H9 (cell line): ENCODE measurements around the gene ALMS1. TPM values are rescaled to one million over a fixed set of nuclear protein-coding genes. Genes with fewer than 3 reads are reported as not detected.

ENCODE experiments used
- DNase-seq: peaks from one replicate; pipeline ENCODE4 v3.0.0-alpha.2; 2017
- H2AFZ ChIP-seq: one replicate; pipeline ENCODE4 v1.6.1; 2013; ENCODE audit warnings: mild to moderate bottlenecking, low read length, control low read depth, moderate library complexity
- H2AK5ac ChIP-seq: 2 replicates; pipeline ENCODE4 v1.6.1; 2013; ENCODE audit warnings: low read length, control low read depth, mixed read lengths; ENCODE audit not compliant: insufficient read length
- H2BK120ac ChIP-seq: one replicate; pipeline ENCODE4 v1.6.1; 2013; ENCODE audit warnings: low read depth, mild to moderate bottlenecking, low read length, control low read depth, inconsistent platforms; ENCODE audit not compliant: poor library complexity, severe bottlenecking
- H2BK12ac ChIP-seq: 2 replicates; pipeline ENCODE4 v1.6.1; 2013; ENCODE audit warnings: low read length, control low read depth, mixed read lengths, low read depth; ENCODE audit not compliant: insufficient read length
- H2BK15ac ChIP-seq: 2 replicates; pipeline ENCODE4 v1.6.1; 2013; ENCODE audit warnings: low read depth, low read length, control low read depth
- H2BK20ac ChIP-seq: one replicate; pipeline ENCODE4 v1.6.1; 2013; ENCODE audit warnings: low read depth, mild to moderate bottlenecking, low read length, control low read depth, inconsistent platforms; ENCODE audit not compliant: poor library complexity, severe bottlenecking
- H2BK5ac ChIP-seq: 2 replicates; pipeline ENCODE4 v1.6.1; 2013; ENCODE audit warnings: low read length, control low read depth, mixed read lengths; ENCODE audit not compliant: insufficient read length
- H3K14ac ChIP-seq: 2 replicates; pipeline ENCODE4 v1.6.1; 2013; ENCODE audit warnings: low read length, control low read depth; ENCODE audit not compliant: insufficient read depth
- H3K18ac ChIP-seq: 2 replicates; pipeline ENCODE4 v1.6.1; 2013; ENCODE audit warnings: low read depth, mild to moderate bottlenecking, mixed read lengths, low read length, control low read depth; ENCODE audit not compliant: insufficient read length
- H3K23ac ChIP-seq: 2 replicates; pipeline ENCODE4 v1.6.1; 2013; ENCODE audit warnings: low read length, control low read depth, mixed read lengths, low read depth; ENCODE audit not compliant: insufficient read length
- H3K23me2 ChIP-seq: 2 replicates; pipeline ENCODE4 v1.6.1; 2013; ENCODE audit warnings: low read depth, mild to moderate bottlenecking, mixed read lengths, low read length, control low read depth; ENCODE audit not compliant: insufficient read length, poor library complexity, severe bottlenecking
- H3K27ac ChIP-seq: 2 replicates; pipeline ENCODE4 v1.5.1; 2013; ENCODE audit warnings: low read length, control low read depth, mixed read lengths, low read depth; ENCODE audit not compliant: insufficient read length
- H3K27me3 ChIP-seq: 2 replicates; pipeline ENCODE4 v1.6.1; 2013; ENCODE audit warnings: low read length, control low read depth, inconsistent platforms; ENCODE audit not compliant: insufficient read depth
- H3K4ac ChIP-seq: 2 replicates; pipeline ENCODE4 v1.6.1; 2013; ENCODE audit warnings: low read depth, mild to moderate bottlenecking, control low read depth, inconsistent platforms, low read length, moderate library complexity
- H3K4me1 ChIP-seq: 2 replicates; pipeline ENCODE4 v1.6.1; 2013; ENCODE audit warnings: low read length, control low read depth, inconsistent platforms; ENCODE audit not compliant: insufficient read depth
- H3K4me2 ChIP-seq: 2 replicates; pipeline ENCODE4 v1.6.1; 2013; ENCODE audit warnings: low read length, control low read depth, mixed read lengths; ENCODE audit not compliant: insufficient read length, insufficient read depth
- H3K56ac ChIP-seq: 2 replicates; pipeline ENCODE4 v1.6.1; 2013; ENCODE audit warnings: low read depth, mild to moderate bottlenecking, mixed read lengths, low read length, control low read depth; ENCODE audit not compliant: insufficient read length
- H3K79me1 ChIP-seq: 2 replicates; pipeline ENCODE4 v1.6.1; 2013; ENCODE audit warnings: low read depth, mild to moderate bottlenecking, moderate library complexity, low read length, control low read depth, inconsistent platforms; ENCODE audit not compliant: insufficient read depth, poor library complexity, severe bottlenecking
- H3K79me2 ChIP-seq: 2 replicates; pipeline ENCODE4 v1.6.1; 2013; ENCODE audit warnings: low read length, control low read depth, inconsistent platforms; ENCODE audit not compliant: insufficient read depth
- H3K9ac ChIP-seq: 2 replicates; pipeline ENCODE4 v1.6.1; 2013; ENCODE audit warnings: low read length, control low read depth, mixed read lengths; ENCODE audit not compliant: insufficient read length; ENCODE audit errors: extremely low read depth
- H3K9me3 ChIP-seq: one replicate; pipeline ENCODE4 v1.6.1; 2013; ENCODE audit warnings: low read depth, low read length, inconsistent platforms; ENCODE audit not compliant: control insufficient read depth
- H3T11ph ChIP-seq: one replicate; pipeline ENCODE4 v1.6.1; 2013; ENCODE audit warnings: mild to moderate bottlenecking, low read length, control low read depth, inconsistent platforms
- H4K20me1 ChIP-seq: one replicate; pipeline ENCODE4 v1.6.1; 2013; ENCODE audit not compliant: control insufficient read depth, insufficient read length, insufficient read depth
- H4K5ac ChIP-seq: 2 replicates; pipeline ENCODE4 v1.6.1; 2013; ENCODE audit warnings: low read depth, mild to moderate bottlenecking, mixed read lengths, low read length, control low read depth; ENCODE audit not compliant: insufficient read length
- H4K8ac ChIP-seq: replicated peaks from 2 replicates; pipeline ENCODE4 v1.6.1; 2013; ENCODE audit warnings: low read length, control low read depth, mixed read lengths, low read depth; ENCODE audit not compliant: insufficient read length
- H4K91ac ChIP-seq: 2 replicates; pipeline ENCODE4 v1.6.1; 2013; ENCODE audit warnings: low read depth, mild to moderate bottlenecking, moderate library complexity, mixed read lengths, low read length, control low read depth; ENCODE audit not compliant: insufficient read length
- H3K27ac Mint-ChIP-seq, 3 experiments: 2 replicates in 2 of 3; 3 replicates in 1 of 3; pipeline ENCODE4 v1.8.0; 2020 to 2021; ENCODE audit warnings: mixed read lengths in 3 of 3, mild to moderate bottlenecking in 1 of 3, moderate library complexity in 1 of 3
- H3K27me3 Mint-ChIP-seq: 2 replicates; pipeline ENCODE4 v1.8.0; 2021; ENCODE audit warnings: low read depth, mild to moderate bottlenecking, moderate library complexity, mixed read lengths
- H3K36me3 Mint-ChIP-seq, 3 experiments: 2 replicates in 2 of 3; 3 replicates in 1 of 3; pipeline ENCODE4 v1.8.0; 2020 to 2021; ENCODE audit warnings: low read depth in 3 of 3, mixed read lengths in 3 of 3; ENCODE audit not compliant: insufficient read depth in 1 of 3
- H3K4me1 Mint-ChIP-seq, 2 experiments: 2 replicates each; pipeline ENCODE4 v1.8.0; 2020; ENCODE audit warnings: mixed read lengths in 2 of 2
- H3K4me3 Mint-ChIP-seq, 2 experiments: 2 replicates in 1 of 2; 3 replicates in 1 of 2; pipeline ENCODE4 v1.8.0; 2020 to 2021; ENCODE audit warnings: mild to moderate bottlenecking in 2 of 2, mixed read lengths in 2 of 2, moderate library complexity in 1 of 2
- H3K9me3 Mint-ChIP-seq, 2 experiments: 2 replicates in 1 of 2; 3 replicates in 1 of 2; pipeline ENCODE4 v1.8.0; 2020; ENCODE audit warnings: mild to moderate bottlenecking in 2 of 2, mixed read lengths in 2 of 2, moderate library complexity in 1 of 2
- WGBS: extraction: QIAGEN DNeasy Blood & Tissue Kit; methylation state at CpG from one replicate; pipeline ENCODE4 v1.1.7; 2013; ENCODE audit warnings: missing lambda C conversion rate, low lambda C conversion rate, mixed read lengths; ENCODE audit not compliant: insufficient read length; ENCODE audit errors: extremely low coverage; 5-methylcytosine and 5-hydroxymethylcytosine counted together
- total RNA-seq: library from RNA; stranded (reverse); gene quantifications from 2 replicates; pipeline ENCODE4 v1.2.1, GENCODE V29; 2021
- TF ChIP-seq, protein P1 (sequence below): fragments of 200-600 bp; sonication (generic); conservative IDR thresholded peaks from 3 replicates; pipeline ENCODE4 v1.8.0; 2021; ENCODE audit warnings: antibody characterized with exemption, mild to moderate bottlenecking

Gene ALMS1
- total RNA-seq, 1 experiment from 2014 or later: 36.2 TPM

DNA sequence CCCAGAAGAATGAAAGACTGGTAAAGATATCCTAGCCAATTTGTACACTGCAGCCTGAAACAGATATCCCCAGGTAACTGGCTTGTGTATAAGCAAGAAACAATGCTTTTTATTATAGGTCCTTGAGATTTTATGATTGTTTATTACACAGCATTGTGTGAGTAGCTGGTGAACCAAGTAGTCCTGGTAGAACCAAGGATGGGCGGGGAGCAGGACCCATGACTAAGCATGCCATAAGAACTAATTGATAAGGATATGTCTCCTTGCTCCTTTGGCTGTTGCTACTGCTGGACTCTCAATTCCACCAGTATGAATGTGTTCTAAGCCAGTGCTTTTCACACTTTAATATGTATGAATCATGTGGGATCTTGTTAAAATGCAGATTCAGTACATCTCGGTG is 12.3 kb upstream of the ALMS1 start:
- Histone ChIP-seq H3K79me2 (no peaks in the 10 kb centered on the region), H2AK5ac (no peak overlapping the region), H3K27me3 (no peaks in the 10 kb centered on the region; the same call in 1 of the 2 replicates), H2BK12ac (no peak overlapping the region), H3T11ph (no peak overlapping the region), H2BK120ac (no peak overlapping the region), H4K5ac (no peak overlapping the region), H2BK5ac (no peak overlapping the region), H3K4me2 (no peak overlapping the region), H3K23ac (no peak overlapping the region), H2BK20ac (no peak overlapping the region), H3K9ac (no peak overlapping the region), H3K79me1 (no peaks in the 10 kb centered on the region), H3K56ac (no peak overlapping the region), H2BK15ac (no peak overlapping the region), H3K14ac (no peak overlapping the region), H3K4ac (no peak overlapping the region), H3K27ac (no peak overlapping the region), H4K91ac (no peak overlapping the region), H3K4me1 (no peaks in the 10 kb centered on the region), H4K20me1 (no peaks in the 10 kb centered on the region), H3K18ac (no peak overlapping the region), H4K8ac (no peak overlapping the region), H3K9me3 (no peaks in the 10 kb centered on the region), H2AFZ (no peak overlapping the region), H3K23me2 (no peaks in the 10 kb centered on the region)
- H3K9me3 Mint-ChIP-seq: no peaks in the 10 kb centered on the region
- no peak overlapping the region for H3K4me3 Mint-ChIP-seq
- WGBS: no CpG with 5 or more reads among the region's 2 CpGs
- no peak overlapping the region for H3K27ac Mint-ChIP-seq
- TF ChIP-seq, protein P1, sequence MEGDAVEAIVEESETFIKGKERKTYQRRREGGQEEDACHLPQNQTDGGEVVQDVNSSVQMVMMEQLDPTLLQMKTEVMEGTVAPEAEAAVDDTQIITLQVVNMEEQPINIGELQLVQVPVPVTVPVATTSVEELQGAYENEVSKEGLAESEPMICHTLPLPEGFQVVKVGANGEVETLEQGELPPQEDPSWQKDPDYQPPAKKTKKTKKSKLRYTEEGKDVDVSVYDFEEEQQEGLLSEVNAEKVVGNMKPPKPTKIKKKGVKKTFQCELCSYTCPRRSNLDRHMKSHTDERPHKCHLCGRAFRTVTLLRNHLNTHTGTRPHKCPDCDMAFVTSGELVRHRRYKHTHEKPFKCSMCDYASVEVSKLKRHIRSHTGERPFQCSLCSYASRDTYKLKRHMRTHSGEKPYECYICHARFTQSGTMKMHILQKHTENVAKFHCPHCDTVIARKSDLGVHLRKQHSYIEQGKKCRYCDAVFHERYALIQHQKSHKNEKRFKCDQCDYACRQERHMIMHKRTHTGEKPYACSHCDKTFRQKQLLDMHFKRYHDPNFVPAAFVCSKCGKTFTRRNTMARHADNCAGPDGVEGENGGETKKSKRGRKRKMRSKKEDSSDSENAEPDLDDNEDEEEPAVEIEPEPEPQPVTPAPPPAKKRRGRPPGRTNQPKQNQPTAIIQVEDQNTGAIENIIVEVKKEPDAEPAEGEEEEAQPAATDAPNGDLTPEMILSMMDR: no peak
- H3K36me3 Mint-ChIP-seq: no peaks in the 10 kb centered on the region
- DNase-seq: no peak
- peaks cover 3 to 6% of the 10 kb centered on the region in 2 experiments; a peak in 3 of 4 replicates for H3K4me1 Mint-ChIP-seq
- H3K27me3 Mint-ChIP-seq: peaks cover 36% of the 10 kb centered on the region
